EL (cell line): ENCODE results near the gene SRPK2.

ENCODE experiments used
- DNase-seq: peaks from one replicate; pipeline ENCODE4 v3.0.0-alpha.2; 2016

SRPK2 gene

DNA sequence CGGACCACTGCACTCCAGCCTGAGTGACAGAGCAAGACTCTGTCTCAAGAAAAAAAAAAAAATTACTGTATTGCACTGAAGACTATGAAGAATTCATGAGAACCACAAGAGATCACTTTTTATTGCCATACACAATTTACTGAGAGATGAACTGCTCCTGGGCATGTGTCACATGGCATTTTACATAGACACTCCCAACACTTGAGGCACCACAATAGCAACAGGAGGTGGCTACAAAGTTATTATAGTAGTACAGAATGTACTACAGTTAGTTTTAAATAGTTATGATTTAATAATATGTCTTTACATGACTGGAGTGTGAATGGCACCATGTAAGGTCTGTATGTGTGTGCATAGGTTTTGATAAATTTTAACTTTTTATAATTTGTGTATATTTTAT, 304.1 kb downstream of the SRPK2 start:
- DNase-seq = no peak

DNA sequence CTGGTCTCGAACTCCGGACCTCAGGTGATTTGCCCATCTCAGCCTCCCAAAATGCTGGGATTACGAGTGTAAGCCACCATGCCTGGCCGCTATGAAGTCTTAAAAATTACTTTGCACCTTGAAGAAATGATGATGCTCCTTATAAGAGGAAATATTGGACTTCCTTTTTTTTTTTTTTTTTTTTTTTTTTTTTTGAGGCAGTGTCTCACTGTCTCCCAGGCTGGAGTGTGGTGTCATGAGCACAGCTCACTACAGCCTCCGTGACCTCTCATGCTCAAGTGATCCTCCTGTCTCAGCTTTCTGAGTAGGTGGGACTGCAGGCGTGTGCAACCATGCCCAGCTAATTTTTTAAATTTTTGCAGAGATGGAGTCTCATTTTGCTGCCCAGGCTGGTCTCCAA, 309.4 kb downstream of the SRPK2 start:
- DNase-seq = no peak

DNA sequence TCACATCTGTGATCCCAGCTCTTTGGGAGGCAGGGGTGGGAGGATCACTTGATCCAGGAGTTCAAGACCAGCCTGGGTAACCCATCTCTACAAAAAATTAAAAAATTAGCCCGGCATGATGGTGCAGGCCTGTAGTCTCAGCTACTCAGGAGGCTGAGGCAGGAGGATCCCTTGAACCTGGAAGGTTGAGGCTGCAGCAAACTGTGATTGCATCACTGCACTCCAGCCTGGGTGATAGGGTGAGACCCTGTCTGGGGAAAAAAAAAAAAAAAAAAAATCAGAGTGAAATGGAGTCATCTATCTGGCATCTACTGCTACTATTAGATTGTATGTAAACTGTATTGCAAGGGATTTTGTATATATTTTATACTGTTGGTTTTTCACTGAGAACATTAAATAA, 315.6 kb downstream of the SRPK2 start:
- no peak for DNase-seq

DNA sequence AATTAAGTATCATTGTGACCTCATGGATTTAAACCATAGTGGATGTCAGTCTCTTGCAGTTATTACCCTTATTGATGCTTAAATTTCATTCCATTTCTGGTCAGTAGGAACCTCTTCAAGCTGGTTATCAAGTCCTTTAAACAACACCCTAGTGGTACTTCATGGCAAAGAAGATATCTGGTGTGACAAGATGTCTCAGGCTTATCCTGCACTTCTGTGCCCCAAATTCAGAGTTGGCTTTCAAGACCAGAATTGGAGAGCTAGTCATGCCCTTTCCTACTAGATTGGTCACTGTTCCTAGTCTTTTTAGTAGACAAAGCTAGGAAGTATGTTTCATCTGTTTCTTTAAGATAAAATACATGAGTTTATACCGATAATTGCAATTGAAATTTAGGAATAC, 319.8 kb downstream of the SRPK2 start:
- no peak for DNase-seq

DNA sequence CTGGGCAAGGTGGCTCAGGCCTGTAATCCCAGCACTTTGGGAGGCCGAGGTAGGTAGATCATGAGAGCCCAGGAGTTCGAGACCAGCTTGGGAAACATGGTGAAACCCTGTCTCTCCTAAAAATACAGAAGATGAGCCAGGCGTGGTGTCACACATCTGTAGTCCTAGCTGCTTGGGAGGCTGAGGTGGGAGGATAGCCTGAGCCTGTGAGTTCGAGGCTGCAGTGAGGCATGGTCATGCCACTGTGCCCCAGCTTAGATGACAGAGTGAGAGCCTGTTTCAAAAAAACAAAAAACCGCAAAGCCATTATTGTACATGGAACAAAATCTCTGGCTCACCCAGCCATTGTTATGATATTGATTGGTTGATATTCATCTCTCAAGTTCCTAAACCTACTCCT, 321.0 kb downstream of the SRPK2 start:
- no peak for DNase-seq
